HEK293T (cell line): ENCODE measurements around the gene TJAP1.

Source experiments
- CTCF ChIA-PET: fragments of 350-600 bp; formaldehyde crosslinking; extraction: SDS; loops from one replicate; lab custom pipeline; 2021; ENCODE audit warnings: antibody characterized with exemption, inconsistent platforms; lab: Yijun Ruan, JAX
- POLR2A ChIA-PET: fragments of 350-600 bp; formaldehyde crosslinking; extraction: SDS; loops from one replicate; lab custom pipeline; 2020; ENCODE audit warnings: antibody characterized with exemption, inconsistent platforms; lab: Yijun Ruan, JAX
- DNase-seq: peaks from one replicate; pipeline ENCODE4 v3.0.0; 2012; ENCODE audit warnings: mixed read lengths; ENCODE audit errors: extremely low spot score
- ARNT ChIP-seq: fragments of 450-650 bp; IDR thresholded peaks from 2 replicates; pipeline ENCODE4 v1.6.1; 2017; ENCODE audit warnings: mild to moderate bottlenecking
- BHLHE40 ChIP-seq: fragments of 450-650 bp; IDR thresholded peaks from 2 replicates; pipeline ENCODE4 v1.6.1; 2016; ENCODE audit warnings: mild to moderate bottlenecking, moderate library complexity, borderline replicate concordance
- CTBP1 ChIP-seq: fragments of 450-650 bp; IDR thresholded peaks from 2 replicates; pipeline ENCODE4 v1.6.1; 2016; ENCODE audit warnings: borderline replicate concordance
- ELF4 ChIP-seq: fragments of 450-650 bp; IDR thresholded peaks from 2 replicates; pipeline ENCODE4 v1.6.1; 2017; ENCODE audit warnings: antibody characterized with exemption
- FOXA1 ChIP-seq: fragments of 450-650 bp; IDR thresholded peaks from 2 replicates; pipeline ENCODE4 v1.6.1; 2016; ENCODE audit warnings: mild to moderate bottlenecking
- FOXK2 ChIP-seq: fragments of 450-650 bp; IDR thresholded peaks from 2 replicates; pipeline ENCODE4 v1.6.1; 2016; ENCODE audit warnings: mild to moderate bottlenecking
- FOXM1 ChIP-seq: fragments of 450-650 bp; IDR thresholded peaks from 2 replicates; pipeline ENCODE4 v1.6.1; 2017; ENCODE audit warnings: mild to moderate bottlenecking, borderline replicate concordance
- HDGF ChIP-seq: fragments of 450-650 bp; IDR thresholded peaks from 2 replicates; pipeline ENCODE4 v1.6.1; 2017; ENCODE audit warnings: antibody characterized with exemption, borderline replicate concordance
- L3MBTL2 ChIP-seq: fragments of 450-650 bp; conservative IDR thresholded peaks from 2 replicates; pipeline ENCODE4 v1.6.1; 2016; ENCODE audit warnings: mild to moderate bottlenecking
- LEF1 ChIP-seq: fragments of 450-650 bp; IDR thresholded peaks from 2 replicates; pipeline ENCODE4 v1.6.1; 2017; ENCODE audit warnings: mild to moderate bottlenecking, borderline replicate concordance
- NFRKB ChIP-seq: fragments of 450-650 bp; IDR thresholded peaks from 2 replicates; pipeline ENCODE4 v1.6.1; 2016; ENCODE audit warnings: mild to moderate bottlenecking, moderate library complexity
- SP1 ChIP-seq: fragments of 450-650 bp; IDR thresholded peaks from 2 replicates; pipeline ENCODE4 v1.6.1; 2017
- SUZ12 ChIP-seq: fragments of 450-650 bp; IDR thresholded peaks from 2 replicates; pipeline ENCODE4 v1.6.1; 2016; ENCODE audit warnings: mild to moderate bottlenecking
- TARDBP ChIP-seq: fragments of 450-650 bp; IDR thresholded peaks from 2 replicates; pipeline ENCODE4 v1.6.1; 2016
- ZNF384 ChIP-seq: fragments of 450-650 bp; IDR thresholded peaks from 2 replicates; pipeline ENCODE4 v1.6.1; 2016
- TF ChIP-seq, protein P1 (sequence below): fragments of 450-650 bp; IDR thresholded peaks from 2 replicates; pipeline ENCODE4 v1.6.1; 2016

TJAP1 gene

DNA sequence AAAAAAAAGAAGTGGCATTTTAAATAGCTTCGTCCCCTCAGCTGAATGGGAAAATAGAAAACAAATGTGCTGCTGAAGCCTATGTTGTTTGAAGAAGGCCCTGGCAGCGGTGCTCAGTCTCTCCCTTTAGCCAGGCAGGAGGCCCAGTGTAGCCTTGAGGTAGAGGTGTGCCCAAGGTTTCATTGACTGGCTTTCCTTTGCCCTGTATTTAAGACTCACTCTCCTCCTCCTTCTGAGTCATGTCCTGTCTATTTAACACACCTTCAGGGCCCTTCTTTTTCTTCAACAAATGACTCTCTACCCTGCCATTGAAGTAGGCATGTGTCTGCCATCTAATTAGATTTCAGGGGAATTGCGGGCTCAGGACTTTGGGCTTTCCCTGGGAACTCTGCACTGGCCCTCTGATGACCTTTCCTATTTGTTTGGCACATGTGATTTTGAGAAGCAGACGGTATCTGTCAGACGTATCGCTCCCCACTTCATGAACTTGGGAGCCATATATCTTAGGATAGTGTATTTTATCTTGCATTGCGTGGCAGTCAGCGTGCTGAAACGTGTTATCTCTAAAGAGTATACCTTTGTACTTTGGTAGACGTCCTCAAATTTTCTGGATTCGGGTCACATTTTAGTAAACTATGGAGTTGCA, 4.3 kb downstream of the TJAP1 start:
- CTCF ChIA-PET = no interaction called here
- no peak for DNase-seq
- TF ChIP-seq CTBP1 = no peak
- no peak for TF ChIP-seq ARNT
- TF ChIP-seq SP1 = no peak
- TF ChIP-seq ZNF384 = no peak
- no peak for TF ChIP-seq FOXA1
- TF ChIP-seq LEF1 = no peak
- TF ChIP-seq L3MBTL2 = no peak
- no peak for TF ChIP-seq FOXM1
- TF ChIP-seq HDGF = no peak
- no peak for TF ChIP-seq TARDBP
- no peak for TF ChIP-seq FOXK2
- no peak for TF ChIP-seq ELF4
- TF ChIP-seq, protein P1, sequence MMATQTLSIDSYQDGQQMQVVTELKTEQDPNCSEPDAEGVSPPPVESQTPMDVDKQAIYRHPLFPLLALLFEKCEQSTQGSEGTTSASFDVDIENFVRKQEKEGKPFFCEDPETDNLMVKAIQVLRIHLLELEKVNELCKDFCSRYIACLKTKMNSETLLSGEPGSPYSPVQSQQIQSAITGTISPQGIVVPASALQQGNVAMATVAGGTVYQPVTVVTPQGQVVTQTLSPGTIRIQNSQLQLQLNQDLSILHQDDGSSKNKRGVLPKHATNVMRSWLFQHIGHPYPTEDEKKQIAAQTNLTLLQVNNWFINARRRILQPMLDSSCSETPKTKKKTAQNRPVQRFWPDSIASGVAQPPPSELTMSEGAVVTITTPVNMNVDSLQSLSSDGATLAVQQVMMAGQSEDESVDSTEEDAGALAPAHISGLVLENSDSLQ = no peak
- no peak for TF ChIP-seq NFRKB
- TF ChIP-seq SUZ12 = no peak
- no peak for TF ChIP-seq BHLHE40
- POLR2A ChIA-PET = no interaction called here

DNA sequence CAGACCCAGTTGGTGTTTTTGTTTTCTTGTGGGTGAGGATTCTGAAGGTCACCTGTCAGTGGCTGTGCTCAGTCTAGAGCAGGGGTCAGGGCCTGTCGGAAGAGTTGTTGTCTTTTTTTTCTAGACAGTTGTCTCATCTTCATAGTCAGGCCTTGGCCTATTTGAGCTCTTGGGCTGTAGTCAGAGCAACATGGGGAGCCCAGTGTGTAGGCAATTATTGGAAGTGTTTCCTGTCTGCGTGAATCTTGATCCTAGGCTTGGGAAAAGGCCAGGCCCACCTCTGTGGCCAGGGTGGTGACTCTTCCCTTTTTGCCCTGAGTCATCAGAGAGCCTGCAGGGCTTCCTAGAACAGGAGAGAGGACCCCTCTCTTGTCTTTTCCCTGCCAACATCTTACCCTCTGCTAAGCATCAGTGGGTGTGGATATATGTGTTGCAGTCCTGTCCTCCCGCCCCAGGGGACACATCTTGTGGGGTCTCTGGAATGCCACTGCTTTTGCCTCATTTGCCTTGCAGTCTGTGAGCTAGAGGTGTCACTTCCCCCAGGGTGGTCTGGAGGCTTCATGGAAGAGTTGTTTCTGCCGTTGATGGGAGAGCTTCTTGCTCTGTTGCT, 11.4 kb downstream of the TJAP1 start:
- TF ChIP-seq FOXM1 (no peak), SUZ12 (no peak), BHLHE40 (no peak), HDGF (no peak), TARDBP (no peak), ZNF384 (no peak), SP1 (no peak), FOXK2 (no peak), L3MBTL2 (no peak), ARNT (no peak), FOXA1 (no peak)
- TF ChIP-seq, protein P1 = no peak
- no peak for DNase-seq
- CTCF ChIA-PET = interaction anchor here (1.2 to 3.1 kb wide), 2 partner anchors 11 to 17 kb away, joined by 4 to 13 read pairs; partner anchors contain the start of gene TJAP1
- POLR2A ChIA-PET = interaction anchor here (1.1 to 3.0 kb wide), 4 partner anchors 11 to 28 kb away, joined by 3 to 9 read pairs (median 3); partner anchors contain the start of genes TJAP1 and YIPF3

DNA sequence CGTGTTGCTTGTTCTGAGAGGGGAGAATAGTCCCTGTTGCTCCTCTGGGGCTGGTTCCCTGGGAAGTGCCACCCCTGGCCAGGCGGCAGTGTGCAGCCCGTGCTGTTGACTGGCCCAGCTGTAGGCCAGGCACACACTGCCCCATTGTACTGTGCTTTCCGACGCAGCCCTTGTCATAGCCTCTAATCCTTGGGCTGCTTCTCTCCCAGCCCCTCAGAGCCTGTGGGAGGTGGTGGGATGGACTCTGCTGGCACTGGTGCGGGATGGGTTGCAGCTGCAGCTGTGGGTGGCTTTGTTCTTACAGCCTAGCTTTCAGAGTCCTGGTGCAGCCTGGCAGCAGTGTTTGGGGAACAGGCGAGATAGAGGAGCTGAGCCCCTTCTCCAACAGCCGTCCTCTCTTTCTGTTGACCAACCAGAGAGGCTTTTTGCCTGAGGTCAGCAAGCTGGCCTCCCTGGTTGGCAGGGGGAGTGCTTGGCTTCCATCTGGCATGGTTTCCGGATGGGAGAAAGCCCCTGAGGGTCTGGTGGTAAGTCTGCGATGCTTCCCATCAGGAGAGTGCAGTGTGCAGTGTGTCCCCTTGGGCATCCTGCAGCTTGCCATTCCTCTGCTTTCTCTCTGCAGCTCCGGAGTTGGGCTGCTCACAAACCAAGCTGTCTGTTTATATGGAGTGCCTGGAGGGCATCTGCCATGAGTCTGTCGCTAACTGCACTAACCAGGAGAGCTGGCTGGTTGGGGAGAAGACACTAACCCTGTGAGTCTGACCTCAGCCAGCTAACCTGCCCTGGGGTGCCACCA, 12.1 kb downstream of the TJAP1 start:
- no peak for DNase-seq
- TF ChIP-seq SUZ12 (no peak), L3MBTL2 (no peak), ZNF384 (no peak), TARDBP (no peak), FOXM1 (no peak), NFRKB (no peak), ELF4 (no peak), CTBP1 (no peak), LEF1 (no peak), HDGF (no peak), FOXK2 (no peak), SP1 (no peak), BHLHE40 (no peak), ARNT (no peak)
- TF ChIP-seq, protein P1 = no peak
- ChIA-PET POLR2A (interaction anchor here (1.1 to 3.0 kb wide), 4 partner anchors 12 to 27 kb away, joined by 3 to 9 read pairs (median 3); partner anchors contain the start of genes TJAP1 and YIPF3), CTCF (interaction anchor here (1.2 kb wide), 1 partner anchor 12 kb away, joined by 4 read pairs; the partner anchor contains the start of gene TJAP1)

DNA sequence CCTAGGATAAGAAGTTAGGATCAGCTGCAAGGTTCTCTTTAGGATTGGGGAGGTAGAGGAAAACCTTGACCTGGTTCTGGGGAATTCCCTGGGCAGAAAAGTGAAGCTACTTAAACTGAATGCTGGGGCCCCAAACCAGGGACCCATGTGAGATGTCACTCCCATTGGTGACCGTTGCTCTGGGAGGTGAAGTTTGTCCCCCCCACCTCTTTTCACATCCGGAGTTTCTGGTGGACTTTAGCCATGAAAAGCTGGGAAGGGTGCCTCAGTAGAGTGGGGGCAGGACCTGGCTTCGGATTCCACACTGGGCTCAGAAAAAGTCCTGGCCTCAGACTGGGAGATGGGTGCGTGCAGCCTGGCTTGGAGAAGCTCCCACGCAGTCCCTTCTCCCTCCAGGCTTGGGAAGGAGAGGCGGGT, 13.2 kb downstream of the TJAP1 start:
- POLR2A ChIA-PET = interaction anchor here (1.3 to 3.0 kb wide), 2 partner anchors 13 kb away, joined by 3 to 9 read pairs; partner anchors contain the start of gene TJAP1

More for the DNA sequence above, 13.2 kb downstream of the TJAP1 start:
- TF ChIP-seq TARDBP (no peak), ZNF384 (no peak), CTBP1 (no peak), FOXM1 (no peak), L3MBTL2 (no peak), ELF4 (no peak), ARNT (no peak), FOXK2 (no peak)
- DNase-seq = no peak
- CTCF ChIA-PET = no interaction called here
